Activated CD8-positive, alpha-beta memory T cell treated with anti-CD3 and anti-CD28 coated beads for 24 hours (primary cell): ENCODE results near the gene SLC29A3.
"Not testable (repeated sequence)": the region's sequence is repeated elsewhere in the genome, so short reads cannot be mapped to it uniquely, and the experiment has no call there.

ENCODE experiments used
- DNase-seq: peaks from one replicate; pipeline ENCODE4 v3.0.0-alpha.2; 2020

Gene SLC29A3

DNA sequence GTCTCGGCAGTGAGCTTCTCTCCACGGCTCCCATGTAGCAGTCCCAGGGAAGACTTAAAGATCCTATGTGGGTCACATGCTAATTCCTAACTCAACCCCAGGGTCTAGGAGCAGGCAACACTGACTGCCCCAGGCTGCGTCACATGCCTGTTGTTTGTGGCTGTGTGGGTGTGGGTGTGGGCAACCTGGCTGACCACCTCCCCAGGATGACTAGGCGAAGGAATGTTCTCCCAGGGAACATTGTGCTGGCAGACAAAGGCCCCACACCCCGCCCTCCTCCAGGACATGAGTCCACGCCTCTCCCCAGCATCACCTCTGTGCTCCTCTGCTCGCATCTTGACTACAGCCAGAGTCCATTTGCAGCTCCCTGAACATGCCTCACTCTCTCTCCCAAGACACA lies 30.3 kb downstream of the SLC29A3 start:
- DNase-seq, result no peak

DNA sequence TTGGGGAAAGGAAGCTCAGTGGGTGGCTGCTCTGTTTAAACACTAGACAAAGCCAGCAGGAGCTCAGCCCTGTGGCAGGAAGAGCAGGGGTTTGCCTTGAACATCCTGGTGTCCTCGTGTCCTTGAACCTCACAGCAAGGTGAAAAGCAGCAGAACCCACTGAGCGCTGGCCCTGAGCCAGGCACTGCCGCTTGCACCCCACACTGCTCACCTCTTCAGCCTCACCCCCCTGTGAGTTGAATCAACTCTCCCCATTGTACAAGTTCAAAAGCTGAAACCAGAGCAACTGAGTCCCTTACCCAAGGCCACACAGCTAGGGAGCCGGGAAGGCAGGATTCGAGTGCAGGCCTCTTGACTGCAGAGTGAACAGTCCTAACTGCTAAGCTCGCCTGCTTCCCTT lies 32.0 kb downstream of the SLC29A3 start:
- DNase-seq, result no peak

DNA sequence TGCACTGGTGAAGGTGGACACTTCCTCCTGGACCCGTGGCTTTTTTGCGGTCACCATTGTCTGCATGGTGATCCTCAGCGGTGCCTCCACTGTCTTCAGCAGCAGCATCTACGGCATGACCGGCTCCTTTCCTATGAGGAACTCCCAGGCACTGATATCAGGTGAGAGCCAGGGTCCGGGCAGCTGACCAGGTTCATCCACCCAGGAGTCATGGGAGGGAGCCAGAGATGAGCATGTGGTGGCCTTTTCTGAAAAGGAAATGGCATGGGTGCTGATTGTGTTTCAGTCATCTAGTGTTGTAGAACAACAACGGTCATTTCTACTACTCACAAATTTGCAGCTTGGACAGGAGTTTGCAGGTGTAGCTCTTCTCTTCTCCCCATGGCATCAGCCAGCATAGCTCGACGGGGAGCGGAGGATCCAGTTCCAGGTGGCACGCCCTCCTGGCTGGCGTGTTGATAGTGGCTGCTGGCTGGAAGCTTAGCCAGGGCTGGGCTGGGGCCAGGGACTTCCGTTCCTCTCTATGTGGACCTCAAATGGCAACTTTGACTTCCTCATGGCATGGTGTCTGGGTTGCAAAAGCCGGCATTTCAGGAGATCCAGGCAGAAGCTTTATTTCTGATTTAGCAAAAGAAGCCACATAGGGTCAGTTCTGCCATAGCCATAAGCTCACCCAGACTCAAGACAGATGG lies 32.7 kb downstream of the SLC29A3 start:
- DNase-seq, result no peak

DNA sequence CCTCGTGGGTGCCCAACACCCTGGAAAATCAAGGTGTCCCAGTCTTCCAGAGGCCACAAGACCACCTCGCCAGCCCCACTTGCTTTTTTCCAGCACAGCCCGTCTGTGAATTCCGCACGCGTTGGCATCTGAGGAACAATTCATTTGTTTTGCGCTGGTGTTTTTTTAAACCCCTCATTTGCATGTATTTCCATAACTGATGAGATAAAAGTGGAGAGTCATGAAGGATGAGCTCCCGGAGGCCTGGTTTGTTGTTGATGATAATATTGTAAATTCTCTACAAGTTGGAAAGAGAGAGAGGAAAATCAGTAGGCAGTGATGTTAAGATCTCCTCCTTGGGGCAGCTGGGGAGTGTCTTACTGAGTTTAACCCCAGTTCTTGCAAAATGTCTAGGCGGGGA lies 34.6 kb downstream of the SLC29A3 start:
- no peak for DNase-seq

DNA sequence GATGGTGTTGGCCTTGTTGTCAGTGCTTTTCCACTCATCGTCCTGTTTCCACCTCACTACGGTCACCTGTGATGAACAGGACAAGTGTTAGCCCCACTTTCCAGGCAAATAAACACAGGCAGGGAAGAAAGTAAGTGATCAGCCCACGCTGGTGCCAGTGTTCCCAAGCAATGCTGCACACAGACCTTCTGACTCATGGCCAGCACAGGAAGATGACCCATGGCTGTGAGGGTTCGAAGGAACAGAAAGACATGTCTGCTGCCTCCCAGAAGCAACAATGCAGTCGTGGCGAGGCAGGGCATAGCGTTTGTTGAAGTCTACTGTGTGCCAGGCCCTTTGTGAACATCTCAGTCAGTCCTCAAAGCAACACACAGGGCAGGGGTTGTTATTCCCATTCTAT lies 35.7 kb downstream of the SLC29A3 start:
- DNase-seq, result no peak

DNA sequence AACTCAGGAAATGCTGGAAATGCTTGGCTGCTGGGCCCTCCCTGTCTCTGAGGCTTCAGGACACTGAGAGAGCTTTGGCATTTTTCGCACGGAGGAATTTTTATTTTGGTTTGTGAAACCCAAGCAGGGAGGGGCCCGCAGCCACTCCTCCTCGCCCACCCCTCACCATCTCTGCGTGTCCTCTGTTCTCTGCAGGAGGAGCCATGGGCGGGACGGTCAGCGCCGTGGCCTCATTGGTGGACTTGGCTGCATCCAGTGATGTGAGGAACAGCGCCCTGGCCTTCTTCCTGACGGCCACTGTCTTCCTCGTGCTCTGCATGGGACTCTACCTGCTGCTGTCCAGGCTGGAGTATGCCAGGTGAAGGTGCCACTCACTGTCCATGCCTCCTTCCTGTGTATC lies 36.8 kb downstream of the SLC29A3 start:
- no peak for DNase-seq

DNA sequence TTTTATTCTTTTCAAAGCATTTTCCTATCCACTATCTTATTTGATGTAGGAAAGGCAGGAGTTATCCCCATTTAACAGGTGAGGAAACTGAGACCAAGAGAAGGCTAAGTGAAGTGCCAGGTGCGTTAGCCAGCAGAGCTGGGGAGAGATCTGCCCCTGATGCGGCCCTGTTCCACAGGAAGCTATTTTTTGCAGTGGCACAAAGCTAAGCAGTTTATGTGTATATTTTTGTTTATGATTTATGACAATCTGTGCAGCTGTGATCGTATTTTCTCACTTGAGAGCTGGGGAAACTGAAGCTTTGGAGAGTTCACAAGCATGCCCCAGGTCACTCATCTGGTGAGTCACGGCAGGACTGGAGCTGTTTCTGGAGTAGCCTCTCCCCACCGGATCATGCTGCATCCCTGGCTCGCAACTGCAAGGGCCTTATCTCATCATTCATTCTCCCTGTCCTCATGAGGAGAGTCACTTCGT lies 38.8 kb downstream of the SLC29A3 start:
- no peak for DNase-seq

DNA sequence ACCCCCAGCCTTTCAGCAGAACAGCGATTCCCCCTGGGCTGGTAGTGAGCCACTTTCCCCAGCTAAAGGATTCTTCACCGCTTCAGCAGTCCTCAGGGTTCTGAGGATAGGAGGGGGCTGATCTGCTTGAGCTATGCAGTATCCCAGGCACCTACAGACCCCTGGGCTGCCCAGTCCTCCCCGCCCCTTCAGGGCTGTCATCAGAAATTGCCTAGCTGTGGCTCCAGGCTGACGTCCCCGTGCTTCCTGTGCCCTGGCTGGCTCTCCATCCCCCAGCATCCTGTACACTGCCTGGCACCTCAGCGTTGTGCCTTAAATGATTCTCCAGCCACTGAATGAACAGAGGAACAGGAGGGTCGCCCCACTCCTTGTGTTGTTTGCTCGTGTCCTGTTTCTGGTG lies 39.2 kb downstream of the SLC29A3 start:
- DNase-seq, result no peak

DNA sequence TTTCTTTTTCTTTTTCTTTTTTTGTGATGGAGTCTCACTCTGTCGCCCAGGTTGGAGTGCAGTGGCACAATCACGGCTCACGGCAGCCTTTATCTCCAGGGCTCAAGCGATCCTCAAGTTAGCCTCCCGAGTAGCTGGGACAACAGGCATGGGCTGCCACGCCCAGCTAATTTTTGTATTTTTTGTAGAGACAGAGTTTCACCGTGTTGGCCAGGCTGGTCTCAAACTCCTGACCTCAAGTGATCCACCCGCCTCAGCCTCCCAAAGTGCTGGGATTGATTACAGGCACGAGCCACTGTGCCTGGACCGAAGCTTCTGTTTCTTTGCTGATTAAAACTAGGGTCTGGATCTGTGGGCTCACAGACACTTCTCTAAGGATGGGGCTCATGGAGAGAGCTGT lies 39.8 kb downstream of the SLC29A3 start:
- DNase-seq, result not testable (repeated sequence)

DNA sequence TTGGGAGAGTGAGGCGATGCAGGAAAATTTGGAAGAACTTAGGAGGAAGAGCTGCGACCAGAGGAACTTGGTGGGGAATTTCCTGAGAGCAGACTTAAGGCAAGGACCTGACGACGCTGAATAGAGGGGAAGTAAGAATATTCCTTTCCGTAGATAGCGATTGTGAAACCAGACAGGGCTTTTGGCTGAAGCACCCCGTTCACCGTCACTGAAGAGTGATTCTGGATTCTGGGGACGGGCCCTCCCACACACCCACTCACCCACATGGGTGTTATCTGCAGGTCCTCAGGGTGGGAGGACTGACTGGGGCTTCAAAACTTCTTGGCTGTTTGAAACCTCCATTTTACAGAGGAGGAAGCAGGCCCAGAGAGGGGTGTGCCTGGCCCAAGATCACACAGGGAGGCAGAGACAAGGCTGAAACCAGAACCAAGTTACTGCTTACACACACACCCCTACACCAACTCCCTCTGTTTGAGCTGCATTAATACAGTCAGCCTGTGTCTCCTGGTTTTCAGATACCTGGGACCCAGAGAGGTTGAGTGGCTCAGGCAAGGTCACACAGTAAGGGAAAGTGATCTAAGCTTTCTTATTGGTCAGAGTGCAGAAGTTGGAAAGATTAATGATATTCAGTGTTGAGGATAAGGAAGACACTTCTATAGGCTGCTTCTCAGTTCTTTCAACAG lies 40.4 kb downstream of the SLC29A3 start:
- DNase-seq, result no peak

DNA sequence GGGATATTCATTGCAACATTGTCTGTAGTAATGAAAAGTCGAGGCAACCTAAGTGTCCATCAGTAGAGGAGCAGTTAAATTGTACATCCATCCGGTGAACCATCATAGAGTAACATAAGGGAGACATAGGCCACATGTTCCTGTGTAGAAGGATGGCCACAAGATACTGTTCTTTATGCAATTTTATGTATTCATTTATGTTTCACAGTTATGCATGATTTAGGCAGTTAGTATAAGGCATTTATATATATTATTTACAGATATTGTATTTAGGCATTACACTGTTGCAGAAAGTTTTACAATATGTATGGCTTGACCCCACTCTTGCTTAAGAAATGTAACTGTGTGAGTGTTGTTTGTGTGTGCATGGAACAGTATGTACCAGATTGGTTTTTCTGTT lies 41.7 kb downstream of the SLC29A3 start:
- DNase-seq, result no peak

DNA sequence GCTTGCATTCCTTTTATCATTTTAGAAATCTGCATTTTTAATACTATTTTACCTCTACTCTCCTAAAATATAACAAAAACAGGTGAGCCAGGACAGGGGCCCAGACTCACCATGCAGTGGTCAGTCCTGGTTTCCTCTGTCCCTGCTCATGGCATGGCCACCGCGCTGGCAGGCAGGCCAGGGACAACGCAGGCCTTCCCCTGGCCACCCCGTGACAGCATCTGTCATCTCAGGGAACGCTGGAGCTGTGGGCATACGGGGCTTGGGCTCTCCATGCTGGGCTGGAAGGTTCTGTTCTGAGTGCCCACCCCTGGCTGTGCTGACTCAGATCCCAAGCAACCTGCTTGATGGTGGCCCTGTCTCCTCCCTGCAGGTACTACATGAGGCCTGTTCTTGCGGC lies 42.5 kb downstream of the SLC29A3 start:
- DNase-seq, result no peak

DNA sequence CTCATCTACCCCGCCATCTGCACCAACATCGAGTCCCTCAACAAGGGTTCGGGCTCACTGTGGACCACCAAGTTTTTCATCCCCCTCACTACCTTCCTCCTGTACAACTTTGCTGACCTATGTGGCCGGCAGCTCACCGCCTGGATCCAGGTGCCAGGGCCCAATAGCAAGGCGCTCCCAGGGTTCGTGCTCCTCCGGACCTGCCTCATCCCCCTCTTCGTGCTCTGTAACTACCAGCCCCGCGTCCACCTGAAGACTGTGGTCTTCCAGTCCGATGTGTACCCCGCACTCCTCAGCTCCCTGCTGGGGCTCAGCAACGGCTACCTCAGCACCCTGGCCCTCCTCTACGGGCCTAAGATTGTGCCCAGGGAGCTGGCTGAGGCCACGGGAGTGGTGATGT lies 43.1 kb downstream of the SLC29A3 start:
- no peak for DNase-seq

DNA sequence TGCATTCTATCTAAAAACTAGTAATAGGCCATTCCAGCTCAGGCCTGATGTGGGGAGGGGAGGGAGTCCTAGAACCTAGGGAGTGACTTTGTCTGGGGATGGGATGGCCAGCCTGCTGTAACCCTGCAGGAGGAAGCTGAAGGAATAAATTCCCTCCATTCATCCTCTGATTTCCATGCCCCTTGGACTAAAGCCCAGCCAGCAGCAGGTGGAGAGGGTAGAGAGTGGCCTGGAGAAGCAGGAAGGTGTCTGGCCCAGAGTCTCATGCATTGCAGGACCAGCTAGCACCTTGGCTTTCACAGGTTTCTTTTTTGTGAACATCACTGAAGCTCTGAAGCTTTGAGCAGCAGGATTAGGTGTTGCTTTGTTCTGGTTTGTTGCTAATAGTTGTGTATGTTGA lies 44.9 kb downstream of the SLC29A3 start:
- no peak for DNase-seq

DNA sequence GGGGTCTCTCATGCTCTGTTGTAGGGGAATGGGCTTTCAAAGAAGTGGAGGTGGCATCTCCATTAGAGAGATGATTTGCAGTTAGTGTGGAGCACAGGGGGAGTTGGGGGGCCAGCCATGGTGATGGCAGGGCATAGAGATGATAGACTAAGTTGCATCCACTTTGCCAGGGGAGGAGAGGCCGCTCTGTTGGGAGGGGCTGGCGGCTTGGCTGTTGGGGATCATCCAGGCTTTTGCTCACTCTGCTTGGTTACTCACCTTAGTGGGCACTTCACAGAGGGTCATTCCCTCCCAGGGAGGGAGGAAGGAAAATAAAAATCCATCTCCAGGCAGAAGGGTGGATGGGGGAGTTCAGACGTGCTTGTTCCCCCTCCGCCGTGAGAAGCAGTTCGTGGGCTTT lies 46.3 kb downstream of the SLC29A3 start:
- no peak for DNase-seq

DNA sequence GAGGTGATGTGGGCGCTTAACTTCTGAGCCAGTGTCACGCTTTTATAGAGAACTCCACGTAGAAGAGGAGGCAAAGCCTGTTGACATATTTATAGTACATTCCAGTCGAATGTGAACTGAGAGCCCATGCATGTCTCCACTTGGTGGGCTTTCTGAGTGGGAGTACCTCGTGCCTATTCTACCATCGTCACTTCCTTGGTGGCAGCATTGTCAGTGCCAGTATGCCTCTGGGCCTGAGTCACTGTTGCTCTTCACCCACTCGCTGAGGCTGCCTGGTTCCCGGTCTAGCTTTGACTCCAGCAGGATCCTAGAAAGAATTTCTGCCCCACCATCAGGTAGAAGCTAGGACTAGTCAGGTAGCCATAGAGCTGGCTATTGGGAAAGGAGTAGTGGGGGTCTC lies 47.6 kb downstream of the SLC29A3 start:
- no peak for DNase-seq

DNA sequence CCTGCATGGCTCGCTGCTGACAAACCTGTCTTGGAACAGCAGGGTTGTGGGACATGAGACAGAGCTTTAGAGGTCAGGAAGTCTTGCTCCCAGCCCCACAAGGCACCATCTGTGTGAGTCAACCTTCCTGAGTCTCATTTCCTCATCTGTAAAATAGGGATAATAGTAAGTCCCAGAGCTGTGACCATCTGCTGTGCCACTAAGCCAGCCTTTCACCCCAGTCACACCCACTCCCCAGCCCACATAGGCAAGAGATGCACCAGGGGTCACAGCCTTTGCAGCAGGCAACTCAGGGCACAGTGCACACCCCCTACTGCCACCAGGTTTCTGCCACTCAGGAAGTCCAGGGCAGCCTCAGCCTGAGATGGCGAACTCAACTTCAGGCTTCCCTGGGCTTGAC lies 48.2 kb downstream of the SLC29A3 start:
- DNase-seq, result no peak

DNA sequence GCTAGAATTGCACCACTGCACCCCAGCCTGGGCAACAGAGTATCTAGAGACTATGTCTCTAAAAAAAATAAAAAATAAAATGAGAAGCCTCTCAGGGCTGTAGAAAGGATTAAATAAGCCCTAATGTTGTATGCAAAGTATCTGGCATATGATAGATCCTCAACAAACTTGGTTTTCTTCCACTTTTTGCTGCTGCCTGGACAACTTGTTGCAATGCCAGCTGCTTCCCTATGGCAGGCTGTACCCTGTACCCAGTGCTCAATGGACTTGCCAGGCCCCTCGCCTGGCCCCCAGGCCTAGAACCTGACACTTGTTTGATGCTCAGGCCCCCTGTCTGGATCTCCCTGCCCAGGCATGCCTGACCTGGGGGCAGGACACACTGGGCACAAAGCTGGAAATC lies 49.1 kb downstream of the SLC29A3 start:
- DNase-seq, result no peak

DNA sequence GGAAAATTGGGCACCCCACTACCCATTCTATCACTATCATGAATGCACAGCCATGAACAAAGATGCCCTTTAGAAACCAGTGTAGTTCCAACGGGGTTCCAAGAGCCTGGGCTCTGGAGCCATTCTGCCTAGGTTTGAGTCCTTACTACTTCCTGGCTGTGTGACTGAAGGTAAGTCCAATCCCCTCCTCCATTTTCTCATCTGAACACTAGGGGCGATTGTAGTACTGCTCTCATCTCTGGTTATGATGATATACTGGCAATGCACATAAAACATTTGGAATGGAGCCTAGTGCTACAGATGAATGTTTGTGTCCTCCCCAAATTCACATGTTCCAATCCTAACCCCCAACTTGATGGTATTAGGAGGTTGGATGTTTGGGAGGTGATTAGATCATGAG lies 49.6 kb downstream of the SLC29A3 start:
- DNase-seq, result no peak

DNA sequence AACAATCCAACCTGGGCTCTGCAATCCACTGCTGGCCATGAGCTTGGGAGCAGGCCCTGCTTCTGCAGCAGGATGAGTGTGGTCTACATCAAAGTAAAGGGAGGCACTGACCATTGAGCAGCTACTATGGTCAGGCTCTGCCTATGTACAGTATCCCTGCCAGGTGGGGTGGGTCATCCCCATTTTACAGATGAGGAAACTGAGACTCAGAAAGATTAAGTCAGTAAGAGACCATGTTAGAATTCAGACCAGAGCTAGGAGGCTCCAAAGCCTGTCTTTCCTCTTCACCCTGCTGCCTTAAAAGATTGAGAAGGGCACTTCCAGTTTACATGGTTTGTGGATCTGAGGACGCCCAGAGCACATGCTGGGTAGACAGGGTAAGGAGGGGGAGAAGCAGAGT lies 50.5 kb downstream of the SLC29A3 start:
- no peak for DNase-seq

DNA sequence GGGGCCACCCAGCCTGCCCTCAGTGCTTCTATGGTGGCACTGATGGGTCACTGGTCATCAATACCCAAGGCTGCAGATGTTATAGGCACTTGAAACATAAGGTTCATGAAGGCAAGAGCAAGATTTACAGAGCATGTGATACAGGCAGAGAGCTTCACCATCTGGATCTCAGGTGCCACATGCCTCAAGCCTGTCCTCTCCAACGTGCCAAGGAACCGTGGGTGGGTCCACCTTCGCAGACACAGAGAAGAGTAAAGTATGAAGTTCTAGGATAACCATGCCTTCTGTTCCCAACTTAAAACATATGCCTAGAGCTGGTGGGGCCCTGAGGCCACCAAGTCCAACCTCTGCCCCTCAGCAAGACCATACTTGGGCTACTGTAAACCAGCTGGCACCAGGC lies 51.0 kb downstream of the SLC29A3 start:
- no peak for DNase-seq

DNA sequence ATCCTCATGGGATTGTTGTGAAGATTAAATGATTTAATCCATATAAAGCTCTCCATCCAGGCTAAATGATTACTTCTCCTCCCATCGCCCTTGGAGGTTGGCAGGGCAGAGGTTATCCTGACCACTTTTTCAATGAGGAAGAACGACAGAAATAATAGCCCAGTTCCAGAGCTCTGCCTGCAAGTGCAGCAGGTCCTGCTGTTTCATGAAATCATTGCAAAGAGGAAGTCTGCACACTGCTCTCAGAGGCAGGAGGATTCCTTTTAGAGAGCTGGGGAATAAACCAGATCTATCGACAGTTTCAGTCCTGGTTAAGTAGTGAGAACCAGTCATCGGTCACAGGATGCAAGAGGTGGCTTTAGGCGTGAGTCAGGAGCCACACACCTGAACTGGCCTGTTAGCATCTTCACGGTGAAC lies 52.7 kb downstream of the SLC29A3 start:
- DNase-seq, result no peak

DNA sequence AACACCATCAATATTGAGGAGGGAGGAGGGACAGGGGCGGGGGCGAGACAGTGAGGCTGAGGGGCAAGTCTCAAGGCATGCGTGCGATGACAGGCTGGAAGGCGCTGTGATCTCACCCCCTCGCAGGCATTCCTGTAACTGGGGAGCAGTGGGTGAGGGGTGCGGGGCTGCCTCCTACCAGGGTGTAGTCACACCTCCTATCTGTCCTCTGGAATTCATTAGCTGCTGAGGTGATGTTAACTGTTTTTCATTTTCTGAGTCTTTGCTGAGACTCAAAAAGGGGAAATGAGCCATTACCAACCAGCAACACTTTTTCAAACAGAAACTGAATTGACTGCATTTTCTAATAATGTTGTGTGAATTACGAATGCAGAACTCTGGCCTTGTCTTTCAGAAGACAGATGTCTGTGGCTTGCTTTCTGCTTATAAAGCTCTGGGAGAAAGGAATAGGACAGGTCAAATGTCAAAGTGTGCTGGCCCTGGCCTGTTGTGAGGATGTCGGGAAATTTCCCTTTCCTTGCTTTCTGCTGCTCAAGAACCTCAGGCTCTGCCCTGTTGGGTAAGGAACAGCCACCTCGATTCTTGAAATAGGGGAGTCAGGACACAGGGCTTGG lies 53.9 kb downstream of the SLC29A3 start:
- DNase-seq, result no peak

DNA sequence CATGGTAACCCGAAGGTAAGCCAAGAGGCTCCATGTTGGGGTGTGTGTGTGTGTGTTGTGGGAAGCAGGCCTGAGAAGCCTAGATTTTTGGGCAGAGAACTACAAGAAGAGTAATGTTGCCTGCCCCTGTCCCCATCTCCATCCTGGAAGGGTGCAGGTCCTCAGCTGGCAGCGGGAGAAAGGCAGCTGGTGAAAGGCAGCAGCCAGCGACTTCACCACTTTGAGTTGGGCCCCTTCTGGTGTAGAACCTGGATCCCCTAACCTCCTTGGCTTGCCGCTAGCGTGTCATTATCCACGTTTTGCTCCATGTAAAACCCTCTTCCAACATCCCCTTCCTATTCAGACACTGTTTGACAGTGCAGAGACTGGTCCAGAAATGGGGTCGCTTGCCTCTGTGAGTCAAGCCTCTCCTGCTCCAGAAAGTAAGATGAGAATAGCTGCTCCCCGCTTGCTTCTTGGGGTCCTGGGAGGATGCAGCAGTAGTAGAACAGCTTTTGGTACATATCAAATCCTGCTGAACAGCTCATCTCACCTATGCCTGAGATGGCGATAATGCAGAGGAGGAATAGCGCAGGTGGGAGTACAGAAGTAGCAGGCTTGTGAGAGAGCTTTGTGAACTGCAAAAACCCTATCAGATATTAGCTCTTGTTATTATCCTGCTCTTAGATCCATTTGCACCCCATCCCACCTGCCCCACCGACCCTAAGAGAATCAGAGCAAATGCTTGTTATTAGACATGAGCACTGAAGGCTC lies 55.6 kb downstream of the SLC29A3 start:
- DNase-seq, result no peak
